ENCODE results near the gene RPL26.
A peak's percentile ranks its signal among the peaks of the same experiment; 100 is the strongest.
"Not testable (repeated sequence)": the region's sequence is repeated elsewhere in the genome, so short reads cannot be mapped to it uniquely, and the experiment has no call there.

Gene RPL26

GRCh38 chr17:8383143-8383822 is at the start of gene RPL26:
Gene RPL26, minus strand, starts transcription at chr17:8383193. Its CDS starts 883 bp downstream, at chr17:8382310.
- DNase-seq, result peak; percentile 91

- DNase-seq, result no peak
Observed at GRCh38 chr17:8430966-8431365, 48.0 kb upstream of the RPL26 start.

GRCh38 chr17:8426802-8427201 is 43.8 kb upstream of the RPL26 start:
- DNase-seq, result no peak

- DNase-seq, result no peak
Observed at GRCh38 chr17:8426094-8426720, 43.2 kb upstream of the RPL26 start.

GRCh38 chr17:8421571-8421970 is 38.6 kb upstream of the RPL26 start:
- no peak for DNase-seq

GRCh38 chr17:8420041-8420934 is 37.3 kb upstream of the RPL26 start:
- no peak for DNase-seq

GRCh38 chr17:8419305-8419704 is 36.3 kb upstream of the RPL26 start:
- no peak for DNase-seq

- no peak for DNase-seq
Observed at GRCh38 chr17:8418471-8418870, 35.5 kb upstream of the RPL26 start.

- no peak for DNase-seq
Observed at GRCh38 chr17:8417806-8418205, 34.8 kb upstream of the RPL26 start.

- DNase-seq, result no peak
Observed at GRCh38 chr17:8413938-8414337, 30.9 kb upstream of the RPL26 start.

GRCh38 chr17:8413328-8413727 is 30.3 kb upstream of the RPL26 start:
- no peak for DNase-seq

GRCh38 chr17:8412089-8412488 is 29.1 kb upstream of the RPL26 start:
- no peak for DNase-seq

- no peak for DNase-seq
Observed at GRCh38 chr17:8410883-8411238, 27.9 kb upstream of the RPL26 start.

- DNase-seq, result peak; percentile 67
Observed at GRCh38 chr17:8409966-8410882, 27.2 kb upstream of the RPL26 start.

GRCh38 chr17:8408371-8408770 is 25.4 kb upstream of the RPL26 start:
- DNase-seq, result no peak

GRCh38 chr17:8406174-8406573 is 23.2 kb upstream of the RPL26 start:
- no peak for DNase-seq

GRCh38 chr17:8405499-8406016 is 22.6 kb upstream of the RPL26 start:
- DNase-seq, result no peak

- no peak for DNase-seq
Observed at GRCh38 chr17:8402921-8403536, 20.0 kb upstream of the RPL26 start.

GRCh38 chr17:8401107-8401506 is 18.1 kb upstream of the RPL26 start:
- DNase-seq, result no peak

GRCh38 chr17:8398980-8399379 is 16.0 kb upstream of the RPL26 start:
- no peak for DNase-seq

GRCh38 chr17:8397636-8398035 is 14.6 kb upstream of the RPL26 start, which contains the start of gene RNF222:
Gene RNF222, minus strand, starts transcription at chr17:8397827. Its CDS starts 4,366 bp downstream, at chr17:8393461.
- DNase-seq, result no peak

GRCh38 chr17:8394497-8394896 is 11.5 kb upstream of the RPL26 start:
- DNase-seq, result not testable (repeated sequence)

Measured in activated T-cell treated with anti-CD3 and anti-CD28 coated beads for 4 hours (primary cell).